A673 (cell line): ENCODE data around the gene VIT.

Experiments used
- EZH2 ChIP-seq: fragments of 200-600 bp; sonication (generic); IDR thresholded peaks from 2 replicates; pipeline ENCODE4 v1.6.1; 2017; ENCODE audit warnings: borderline replicate concordance, low read depth, mild to moderate bottlenecking, mixed read lengths, antibody characterized with exemption, low read length; ENCODE audit not compliant: poor library complexity, severe bottlenecking
- TF ChIP-seq, protein P1 (sequence below): fragments of 300-800, 200-600 bp; sonication (generic); conservative IDR thresholded peaks from 2 replicates; pipeline ENCODE4 v1.5.1; 2017; ENCODE audit warnings: low read depth, mild to moderate bottlenecking, antibody characterized with exemption, low read length, moderate library complexity, mixed read lengths

DNA sequence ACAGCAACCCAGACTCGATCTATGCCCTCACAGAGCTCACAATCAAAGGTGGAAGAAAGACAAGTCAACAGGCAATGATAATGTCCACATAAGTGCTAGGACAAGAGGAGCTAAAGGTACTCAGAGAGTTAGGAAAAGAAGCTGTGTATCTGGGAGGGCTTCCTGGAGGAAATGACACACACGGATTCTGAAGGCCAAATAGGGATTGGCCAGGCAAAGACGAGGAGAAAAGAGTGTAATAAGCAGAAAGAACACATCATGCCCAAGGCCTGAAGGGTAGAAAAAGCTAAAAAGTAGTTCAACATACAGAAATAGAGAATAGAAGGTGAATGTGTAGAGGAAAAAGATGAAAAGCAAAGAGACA, 36.1 kb downstream of the VIT start:
- TF ChIP-seq, protein P1, sequence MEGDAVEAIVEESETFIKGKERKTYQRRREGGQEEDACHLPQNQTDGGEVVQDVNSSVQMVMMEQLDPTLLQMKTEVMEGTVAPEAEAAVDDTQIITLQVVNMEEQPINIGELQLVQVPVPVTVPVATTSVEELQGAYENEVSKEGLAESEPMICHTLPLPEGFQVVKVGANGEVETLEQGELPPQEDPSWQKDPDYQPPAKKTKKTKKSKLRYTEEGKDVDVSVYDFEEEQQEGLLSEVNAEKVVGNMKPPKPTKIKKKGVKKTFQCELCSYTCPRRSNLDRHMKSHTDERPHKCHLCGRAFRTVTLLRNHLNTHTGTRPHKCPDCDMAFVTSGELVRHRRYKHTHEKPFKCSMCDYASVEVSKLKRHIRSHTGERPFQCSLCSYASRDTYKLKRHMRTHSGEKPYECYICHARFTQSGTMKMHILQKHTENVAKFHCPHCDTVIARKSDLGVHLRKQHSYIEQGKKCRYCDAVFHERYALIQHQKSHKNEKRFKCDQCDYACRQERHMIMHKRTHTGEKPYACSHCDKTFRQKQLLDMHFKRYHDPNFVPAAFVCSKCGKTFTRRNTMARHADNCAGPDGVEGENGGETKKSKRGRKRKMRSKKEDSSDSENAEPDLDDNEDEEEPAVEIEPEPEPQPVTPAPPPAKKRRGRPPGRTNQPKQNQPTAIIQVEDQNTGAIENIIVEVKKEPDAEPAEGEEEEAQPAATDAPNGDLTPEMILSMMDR, result no peak
- TF ChIP-seq EZH2, result no peak
